Endothelial cell of umbilical vein (primary cell): Measurements from ENCODE around the gene PGGT1B. TPM values are rescaled to one million over a fixed set of nuclear protein-coding genes. Genes with fewer than 3 reads are reported as not detected.
A peak's percentile ranks its signal among the peaks of the same experiment; 100 is the strongest.

Experiments
- BruUV-seq: library from RNA; stranded (reverse); fragments of 400-500 nt; replicated peaks from 2 replicates; lab custom pipeline; 2021; lab: Mats Ljungman, UMichigan
- CTCF ChIA-PET: fragments of 300-600, 350-600 bp; sonication (Branson Sonifier 250); formaldehyde crosslinking; loops from one replicate; lab custom pipeline; 2021; ENCODE audit warnings: antibody characterized with exemption, inconsistent platforms; lab: Charles Lee
- POLR2A ChIA-PET: fragments of 300-600, 350-600 bp; sonication (Branson Sonifier 250); formaldehyde crosslinking; loops from one replicate; lab custom pipeline; 2021; ENCODE audit warnings: antibody characterized with exemption, inconsistent platforms; lab: Charles Lee
- DNase-seq: peaks from one replicate; pipeline ENCODE4 v3.0.0-alpha.2; 2011; ENCODE audit warnings: low read depth, low spot score
- FAIRE-seq: peaks from 2 replicates; lab custom pipeline; 2011; peaks lifted over from hg19 to GRCh38; lab: Jason Lieb, UNC
- H2AFZ ChIP-seq: 2 replicates; pipeline ENCODE4 v1.6.0; 2012; ENCODE audit warnings: low read depth, low read length, control low read depth, inconsistent platforms
- H3K27ac ChIP-seq: 2 replicates; pipeline ENCODE4 v1.5.1; 2011; ENCODE audit warnings: low read depth, mild to moderate bottlenecking, control low read depth, low read length, moderate library complexity; ENCODE audit not compliant: insufficient read depth
- H3K27me3 ChIP-seq, 2 experiments: 2 replicates each; pipeline versions ENCODE4 v1.6.0 to v1.6.1; 2011; ENCODE audit warnings: low read length in 2 of 2, mixed read lengths in 1 of 2; ENCODE audit not compliant: control insufficient read depth in 2 of 2, insufficient read depth in 2 of 2
- H3K36me3 ChIP-seq, 2 experiments: 2 replicates in 1 of 2; 3 replicates in 1 of 2; pipeline ENCODE4 v1.5.1; 2011; ENCODE audit warnings: low read length in 2 of 2, mild to moderate bottlenecking in 1 of 2, moderate library complexity in 1 of 2; ENCODE audit not compliant: control insufficient read depth in 2 of 2, insufficient read depth in 2 of 2; ENCODE audit errors: extremely low read depth in 1 of 2
- H3K4me1 ChIP-seq: 3 replicates; pipeline ENCODE4 v1.5.1; 2011; ENCODE audit warnings: mild to moderate bottlenecking, low read length; ENCODE audit not compliant: control insufficient read depth, insufficient read depth; ENCODE audit errors: extremely low read depth
- H3K4me2 ChIP-seq: 2 replicates; pipeline ENCODE4 v1.6.1; 2011; ENCODE audit warnings: low read length, control low read depth, mixed read lengths; ENCODE audit not compliant: insufficient read depth
- H3K4me3 ChIP-seq, 3 experiments: fragments of 200-600 bp in 1 of 3; sonication (generic), shearing (Covaris generic) in 1 of 3; replicated peaks in 1 of 3; 2 replicates each; pipeline ENCODE4 v1.5.1; 2011 to 2016; ENCODE audit warnings: control low read depth in 3 of 3, low read length in 3 of 3, mild to moderate bottlenecking in 2 of 3, inconsistent platforms in 1 of 3, low read depth in 1 of 3, moderate library complexity in 1 of 3; ENCODE audit not compliant: insufficient read depth in 1 of 3
- H3K79me2 ChIP-seq: 2 replicates; pipeline ENCODE4 v1.6.0; 2012; ENCODE audit warnings: low read length, inconsistent platforms; ENCODE audit not compliant: control insufficient read depth, insufficient read depth
- H3K9ac ChIP-seq: replicated peaks from 2 replicates; pipeline ENCODE3; 2011; ENCODE audit warnings: low read length, control low read depth; ENCODE audit not compliant: insufficient read depth; ENCODE audit errors: extremely low read depth
- H3K9me1 ChIP-seq: replicated peaks from 3 replicates; pipeline ENCODE4 v1.6.0; 2011; ENCODE audit warnings: mild to moderate bottlenecking, low read length; ENCODE audit not compliant: control insufficient read depth, insufficient read depth; ENCODE audit errors: extremely low read depth
- H3K9me3 ChIP-seq: replicated peaks from 2 replicates; pipeline ENCODE4 v1.5.1; 2012; ENCODE audit warnings: low read length, inconsistent platforms; ENCODE audit not compliant: control insufficient read depth, insufficient read depth
- H4K20me1 ChIP-seq: replicated peaks from 2 replicates; pipeline ENCODE3; 2011; ENCODE audit warnings: mild to moderate bottlenecking, low read length; ENCODE audit not compliant: control insufficient read depth, insufficient read depth; ENCODE audit errors: extremely low read depth
- CTCF ChIP-seq, 2 donors: IDR thresholded peaks; 1 replicate in 1 of 2; 2 replicates in 1 of 2; pipeline ENCODE4 v1.5.1; 2011; ENCODE audit warnings: low read length in 2 of 2, mild to moderate bottlenecking in 2 of 2, moderate library complexity in 2 of 2, control low read depth in 1 of 2, inconsistent platforms in 1 of 2, low read depth in 1 of 2; ENCODE audit not compliant: insufficient read depth in 1 of 2; ENCODE audit errors: extremely low read depth in 1 of 2
- EZH2 ChIP-seq: IDR thresholded peaks from 2 replicates; pipeline ENCODE4 v1.6.1; 2012; ENCODE audit warnings: borderline replicate concordance, low read depth, mild to moderate bottlenecking, moderate library complexity, low read length, inconsistent platforms; ENCODE audit not compliant: severe bottlenecking
- dilution Hi-C: fragments of 300-500 bp; cut with MboI; formaldehyde crosslinking; loops from one replicate; pipeline ENCODE4 v1.15.0; 2019; ENCODE audit warnings: low sequenced_read_pairs; ENCODE audit not compliant: extremely low pct_ligation_motif_present
- intact Hi-C: fragments of 100-400 bp; cut with micrococcal nuclease; formaldehyde crosslinking; loops from one replicate; pipeline ENCODE4 v1.10.0; 2022
- polyA plus RNA-seq, 4 experiments: library from polyadenylated mRNA; depleted of rRNA in 3 of 4; stranded (reverse) in 3 of 4; unstranded in 1 of 4; fragments of >200 nt; gene quantifications; 2 replicates each; pipeline versions ENCODE4 v1.2.1 to v1.2.3, GENCODE V29; 2011 to 2012; ENCODE audit warnings: missing spikeins in 1 of 4
- total RNA-seq: library from RNA; stranded (reverse); gene quantifications from 2 replicates; pipeline ENCODE4 v1.2.3, GENCODE V29; 2021

The PGGT1B gene
- total and polyA plus RNA-seq, 2 donors (not counting 3 experiments of a cell fraction or from before 2014, with no cell fraction given): 2.6 to 42.3 TPM

- dilution Hi-C loops: no loop called here
- H4K20me1 ChIP-seq: no peaks in the 10 kb centered on the region
- H3K4me2 ChIP-seq: no peak overlapping the region
- TF ChIP-seq EZH2: no peak
- peaks cover 28% of the 10 kb centered on the region for H3K79me2 ChIP-seq
- H3K36me3 ChIP-seq: peaks cover 2 to 5% of the 10 kb centered on the region in 2 experiments
- no TSS peak for BruUV-seq
- H3K27me3 ChIP-seq: no peaks in the 10 kb centered on the region
- no peak overlapping the region for H3K4me3 ChIP-seq
- ChIA-PET CTCF (interaction anchor here (1.3 kb wide), 1 partner anchor 45 kb away, joined by 3 read pairs; no protein-coding TSS in a partner anchor), POLR2A (no interaction called here)
- FAIRE-seq (no peak), DNase-seq (no peak)
- H3K27ac ChIP-seq: no peak overlapping the region
- H3K9ac ChIP-seq: no peak overlapping the region
- intact Hi-C loops: no loop called here
- no peaks in the 10 kb centered on the region for H3K9me3 ChIP-seq
- H3K9me1 ChIP-seq: no peaks in the 10 kb centered on the region
- H3K4me1 ChIP-seq: peaks cover 15% of the 10 kb centered on the region
- H2AFZ ChIP-seq: no peak overlapping the region
These were observed 2.1 kb upstream of the PGGT1B start for GRCh38 chr5:115264786-115265185.

- DNase-seq: no peak
- dilution Hi-C loops (no loop called here), intact Hi-C loops (loop anchor here (2.0 kb wide), 1 partner anchor 34 kb away; the partner anchor contains the start of gene CCDC112)
These were observed 352 bp upstream of the PGGT1B start for GRCh38 chr5:115263078-115263380.

More at GRCh38 chr5:115263078-115263380, 352 bp upstream of the PGGT1B start:
- Histone ChIP-seq H3K36me3 (peaks cover under 1 to 5% of the 10 kb centered on the region in 2 experiments), H2AFZ (peak overlapping the region; percentile 95), H3K9ac (peak overlapping the region; percentile 96), H3K27ac (peak overlapping the region; percentile 64), H3K9me3 (no peaks in the 10 kb centered on the region), H3K27me3 (no peaks in the 10 kb centered on the region), H4K20me1 (peaks cover 5% of the 10 kb centered on the region), H3K4me3 (peak overlapping the region; percentile 48 to 100 (median 100)), H3K4me2 (peak overlapping the region; percentile 88), H3K79me2 (peaks cover 44% of the 10 kb centered on the region), H3K4me1 (peaks cover 15% of the 10 kb centered on the region), H3K9me1 (no peaks in the 10 kb centered on the region)
- FAIRE-seq: no peak
- CTCF ChIA-PET: interaction anchor here (1.4 kb wide), 2 partner anchors 34 to 165 kb away, joined by 3 to 4 read pairs; partner anchors contain the start of gene CCDC112
- TF ChIP-seq CTCF (IDR thresholded peaks at IDR 0.05; ENCODE audit: extremely low read depth in 1 of 2, insufficient read depth in 1 of 2, low read depth in 1 of 2, low read length in 2 of 2): no peak
- POLR2A ChIA-PET: no interaction called here
- TSS peak; percentile 84 for BruUV-seq
